ENCODE data around the gene NFAT5. TPM values are rescaled to one million over a fixed set of nuclear protein-coding genes. Genes with fewer than 3 reads are reported as not detected.

NFAT5 gene
- total and polyA plus RNA-seq, 9 of the 15 experiments (the other 6 are each of a cell fraction or from before 2014, with no cell fraction given) = 0.78 to 20.5 (median 12.4) TPM

DNA sequence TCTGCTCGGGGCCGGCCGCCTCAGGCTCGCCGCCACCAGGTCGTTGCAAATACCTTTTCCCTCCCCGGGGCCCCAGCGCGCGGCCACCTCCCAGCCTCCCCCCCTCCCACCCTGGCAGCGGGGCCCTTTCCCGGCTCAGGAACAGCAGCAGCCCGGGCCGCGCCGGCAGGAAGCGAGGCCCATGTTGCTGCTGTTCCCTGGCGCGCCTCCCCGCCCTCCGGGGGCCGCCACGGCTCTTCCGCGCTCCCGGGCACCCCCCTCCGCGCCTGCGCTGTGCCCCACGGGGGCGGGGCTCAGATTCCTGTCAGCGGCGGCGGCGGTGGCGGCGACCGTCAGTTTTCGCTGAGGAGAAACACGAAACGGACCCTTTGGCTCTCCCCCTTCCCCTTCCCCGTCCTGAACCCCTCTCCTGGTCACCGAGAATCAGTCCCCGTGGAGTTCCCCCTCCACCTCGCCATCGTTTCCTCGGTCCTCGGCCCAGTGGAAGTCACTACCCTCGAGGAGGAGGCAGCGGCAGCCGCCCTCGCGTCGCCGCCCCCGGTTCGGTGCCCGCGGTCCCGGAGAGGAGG lies at the start of gene NFAT5 (continued):
- TF ChIP-seq, protein P1, sequence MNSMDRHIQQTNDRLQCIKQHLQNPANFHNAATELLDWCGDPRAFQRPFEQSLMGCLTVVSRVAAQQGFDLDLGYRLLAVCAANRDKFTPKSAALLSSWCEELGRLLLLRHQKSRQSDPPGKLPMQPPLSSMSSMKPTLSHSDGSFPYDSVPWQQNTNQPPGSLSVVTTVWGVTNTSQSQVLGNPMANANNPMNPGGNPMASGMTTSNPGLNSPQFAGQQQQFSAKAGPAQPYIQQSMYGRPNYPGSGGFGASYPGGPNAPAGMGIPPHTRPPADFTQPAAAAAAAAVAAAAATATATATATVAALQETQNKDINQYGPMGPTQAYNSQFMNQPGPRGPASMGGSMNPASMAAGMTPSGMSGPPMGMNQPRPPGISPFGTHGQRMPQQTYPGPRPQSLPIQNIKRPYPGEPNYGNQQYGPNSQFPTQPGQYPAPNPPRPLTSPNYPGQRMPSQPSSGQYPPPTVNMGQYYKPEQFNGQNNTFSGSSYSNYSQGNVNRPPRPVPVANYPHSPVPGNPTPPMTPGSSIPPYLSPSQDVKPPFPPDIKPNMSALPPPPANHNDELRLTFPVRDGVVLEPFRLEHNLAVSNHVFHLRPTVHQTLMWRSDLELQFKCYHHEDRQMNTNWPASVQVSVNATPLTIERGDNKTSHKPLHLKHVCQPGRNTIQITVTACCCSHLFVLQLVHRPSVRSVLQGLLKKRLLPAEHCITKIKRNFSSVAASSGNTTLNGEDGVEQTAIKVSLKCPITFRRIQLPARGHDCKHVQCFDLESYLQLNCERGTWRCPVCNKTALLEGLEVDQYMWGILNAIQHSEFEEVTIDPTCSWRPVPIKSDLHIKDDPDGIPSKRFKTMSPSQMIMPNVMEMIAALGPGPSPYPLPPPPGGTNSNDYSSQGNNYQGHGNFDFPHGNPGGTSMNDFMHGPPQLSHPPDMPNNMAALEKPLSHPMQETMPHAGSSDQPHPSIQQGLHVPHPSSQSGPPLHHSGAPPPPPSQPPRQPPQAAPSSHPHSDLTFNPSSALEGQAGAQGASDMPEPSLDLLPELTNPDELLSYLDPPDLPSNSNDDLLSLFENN (IDR thresholded peaks at IDR 0.05; ENCODE audit: low read depth in 2 of 2, low read length in 2 of 2) = peak in 1 of 2 experiments; percentile 64; a peak in 2 of 4 replicates
- TF ChIP-seq GABPB1 (CRISPR knock-in tag; IDR thresholded peaks at IDR 0.05) (peak; percentile 43), PCBP2 (IDR thresholded peaks at IDR 0.05; ENCODE audit: low read depth, low read length, poor library complexity, severe bottlenecking) (peak; percentile 90), SAP30 (IDR thresholded peaks at IDR 0.05; ENCODE audit: borderline replicate concordance, insufficient read depth, low read depth, low read length, poor library complexity, severe bottlenecking) (peak; percentile 45), ZKSCAN3 (CRISPR knock-in tag; IDR thresholded peaks at IDR 0.05) (no peak), ZKSCAN1 (IDR thresholded peaks at IDR 0.05; ENCODE audit: low read depth, low read length) (peak; percentile 53; the same call in 1 of the 2 replicates), SRSF1 (IDR thresholded peaks at IDR 0.05; ENCODE audit: low read depth, low read length) (peak; percentile 100), GTF2F1 (IDR thresholded peaks at IDR 0.05; ENCODE audit: low read depth, low read length) (peak; percentile 70; the same call in 1 of the 2 replicates), KDM5B (IDR thresholded peaks at IDR 0.05; ENCODE audit: insufficient replicate concordance, low read depth, low read length) (peak; percentile 49), GTF2E2 (tag; IDR thresholded peaks at IDR 0.05) (peak; percentile 95), SMAD4 (CRISPR knock-in tag; conservative IDR thresholded peaks at IDR 0.05) (peak; percentile 93), RBM39 (optimal IDR thresholded peaks at IDR 0.05; ENCODE audit: low read depth, low read length) (no peak), NFE2 (IDR thresholded peaks at IDR 0.05; ENCODE audit: low read depth) (peak; percentile 16; the same call in 1 of the 2 replicates), DMBX1 (CRISPR knock-in tag; IDR thresholded peaks at IDR 0.05; ENCODE audit: borderline replicate concordance) (no peak), ATF7 (IDR thresholded peaks at IDR 0.05) (peak; percentile 74; the same call in 1 of the 2 replicates), SOX6 (IDR thresholded peaks at IDR 0.05) (peak; percentile 58; the same call in 1 of the 2 replicates), NBN (IDR thresholded peaks at IDR 0.05; ENCODE audit: low read depth) (no peak)
- TF ChIP-seq, protein P2, sequence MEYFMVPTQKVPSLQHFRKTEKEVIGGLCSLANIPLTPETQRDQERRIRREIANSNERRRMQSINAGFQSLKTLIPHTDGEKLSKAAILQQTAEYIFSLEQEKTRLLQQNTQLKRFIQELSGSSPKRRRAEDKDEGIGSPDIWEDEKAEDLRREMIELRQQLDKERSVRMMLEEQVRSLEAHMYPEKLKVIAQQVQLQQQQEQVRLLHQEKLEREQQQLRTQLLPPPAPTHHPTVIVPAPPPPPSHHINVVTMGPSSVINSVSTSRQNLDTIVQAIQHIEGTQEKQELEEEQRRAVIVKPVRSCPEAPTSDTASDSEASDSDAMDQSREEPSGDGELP (CRISPR knock-in tag; IDR thresholded peaks at IDR 0.05; ENCODE audit: borderline replicate concordance) = peak; percentile 65
- TF ChIP-seq, protein P3, sequence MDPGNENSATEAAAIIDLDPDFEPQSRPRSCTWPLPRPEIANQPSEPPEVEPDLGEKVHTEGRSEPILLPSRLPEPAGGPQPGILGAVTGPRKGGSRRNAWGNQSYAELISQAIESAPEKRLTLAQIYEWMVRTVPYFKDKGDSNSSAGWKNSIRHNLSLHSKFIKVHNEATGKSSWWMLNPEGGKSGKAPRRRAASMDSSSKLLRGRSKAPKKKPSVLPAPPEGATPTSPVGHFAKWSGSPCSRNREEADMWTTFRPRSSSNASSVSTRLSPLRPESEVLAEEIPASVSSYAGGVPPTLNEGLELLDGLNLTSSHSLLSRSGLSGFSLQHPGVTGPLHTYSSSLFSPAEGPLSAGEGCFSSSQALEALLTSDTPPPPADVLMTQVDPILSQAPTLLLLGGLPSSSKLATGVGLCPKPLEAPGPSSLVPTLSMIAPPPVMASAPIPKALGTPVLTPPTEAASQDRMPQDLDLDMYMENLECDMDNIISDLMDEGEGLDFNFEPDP (CRISPR knock-in tag; IDR thresholded peaks at IDR 0.05) = no peak

Data from K562 (cell line).